Posterior vena cava (tissue), 2 donors: ENCODE measurements around the gene PBLD. TPM values are rescaled to one million over a fixed set of nuclear protein-coding genes. Genes with fewer than 3 reads are reported as not detected.

ENCODE experiments used
- DNase-seq: peaks from one replicate; pipeline ENCODE4 v3.0.0-alpha.2; 2020; ENCODE audit warnings: low spot score
- intact Hi-C, 2 donors: fragments of 100-400 bp; cut with DNase I; formaldehyde crosslinking; loops; one replicate each; pipeline versions ENCODE4 v1.14.1 to v1.14.2; 2022 to 2023
- long read RNA-seq, 2 donors: library from polyadenylated mRNA; unstranded; transcript quantifications; one replicate each; pipeline ENCODE4 v2.0.0, GENCODE V29; 2020 to 2021
- total RNA-seq, 2 donors: library from RNA; stranded (reverse); fragmentation: NEBNext Ultra II Directional; extraction: Animal tissue kit (Norgen Biotek cat#: 25700); gene quantifications; one replicate each; pipeline ENCODE4 v1.2.1, GENCODE V29; 2021
- donor health status: DM: yes; HTN: yes; CAD: no.
- donor health status: DM: yes; HTN: yes; CAD: no.

PBLD gene
- 10 to 100 TPM in 1 of 2 donors, 1 to 10 TPM in 1; 9.4 to 12.5 TPM for total RNA-seq
- long read RNA-seq, donor 1, partial matches to known transcripts, result 3 of 8 reads
- long read RNA-seq, donor 1, other reads (novel, unspliced or antisense), result 0 of 8 reads
- long read RNA-seq, donor 2, transcript PBLD-202 (10 exons, 2,165 nt), result major isoform, 6 of 12 reads
- long read RNA-seq, donor 2, partial matches to known transcripts, result 1 of 12 reads
- long read RNA-seq, donor 2, other reads (novel, unspliced or antisense), result 3 of 12 reads

DNA sequence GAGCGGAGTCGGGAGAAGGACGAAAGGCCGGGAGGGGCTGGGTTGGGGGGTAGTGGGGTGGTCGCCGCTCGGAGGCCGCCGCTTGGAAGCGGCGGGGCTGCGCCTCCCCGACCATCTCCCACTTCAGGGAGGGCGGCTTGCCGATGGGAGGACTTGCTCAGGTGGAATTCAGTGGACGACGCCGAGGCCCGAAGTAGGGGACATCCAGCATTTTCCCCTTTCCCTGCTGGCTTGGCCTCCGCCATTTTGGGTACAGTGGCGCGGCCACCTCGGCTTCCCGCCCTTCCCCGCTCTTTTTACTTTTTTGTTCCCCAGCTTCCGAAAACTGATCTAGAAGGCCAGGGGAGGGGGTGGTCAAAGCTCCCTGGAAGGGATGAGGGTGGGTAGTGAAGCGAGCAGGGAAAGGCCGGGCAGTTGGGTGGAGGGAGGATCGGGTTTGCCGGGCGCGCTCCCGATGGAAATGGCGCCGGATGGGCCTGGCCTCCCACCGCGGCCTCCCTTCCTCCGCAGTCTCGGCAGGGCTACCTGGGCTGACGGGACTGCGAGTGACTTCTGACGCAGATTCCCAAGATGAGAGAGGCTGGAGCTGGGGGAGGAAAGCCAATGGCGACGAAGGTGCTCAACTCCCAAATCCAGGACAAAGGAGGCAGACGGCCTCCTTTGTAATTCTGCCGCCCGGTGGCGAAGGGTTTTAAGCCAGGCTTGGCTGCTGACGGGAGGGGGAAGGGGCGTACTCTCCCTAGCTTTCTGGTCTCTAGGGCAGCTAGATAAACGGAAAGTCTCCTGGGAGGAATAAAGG, at the start of gene PBLD:
PBLD (minus strand) TSS at position 670 of the 799 bp plus-strand sequence. CDS start 26,084 bp downstream, outside the sequence.
- DNase-seq, result peak; percentile 86
- intact Hi-C loops, result no loop called here

DNA sequence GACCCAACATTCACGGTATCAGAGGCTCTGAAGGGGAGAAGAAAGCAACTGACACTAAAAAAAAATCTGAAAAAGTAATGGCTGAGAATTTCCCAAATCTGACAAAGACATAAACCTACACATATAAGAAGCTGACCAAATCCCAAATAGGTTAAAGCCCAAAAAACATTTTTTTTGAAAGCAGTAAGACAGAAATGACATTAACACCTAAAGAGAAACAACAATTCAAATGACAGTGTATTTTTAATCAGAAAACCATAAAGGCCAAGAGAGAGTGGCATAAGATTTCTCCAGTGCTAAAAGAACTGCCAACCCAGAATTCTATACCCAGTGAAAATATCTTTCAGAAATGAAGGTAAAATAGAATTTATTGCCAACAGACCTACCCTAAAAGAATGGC, 38.9 kb upstream of the PBLD start:
- intact Hi-C loops, result no loop called here
- DNase-seq, result no peak

DNA sequence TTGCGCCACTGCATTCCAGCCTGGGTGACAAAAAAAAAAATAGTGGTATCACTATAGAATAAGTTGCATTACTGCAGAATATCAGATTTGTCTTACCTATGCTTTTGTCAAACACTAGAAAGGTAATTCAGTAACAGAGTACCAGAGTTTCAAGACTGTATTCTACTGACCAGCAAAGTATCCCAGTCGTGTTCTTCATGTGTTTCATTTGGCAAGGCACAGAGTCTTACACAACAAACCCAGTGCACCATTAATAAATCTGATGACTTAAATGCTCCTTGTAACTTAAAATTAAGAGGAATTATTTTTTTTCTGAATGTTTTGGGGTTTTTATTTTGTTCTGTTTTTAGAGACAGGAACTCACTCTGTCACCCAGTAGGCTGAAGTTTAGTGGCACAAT, 34.4 kb upstream of the PBLD start:
- intact Hi-C loops, result no loop called here
- DNase-seq, result no peak

DNA sequence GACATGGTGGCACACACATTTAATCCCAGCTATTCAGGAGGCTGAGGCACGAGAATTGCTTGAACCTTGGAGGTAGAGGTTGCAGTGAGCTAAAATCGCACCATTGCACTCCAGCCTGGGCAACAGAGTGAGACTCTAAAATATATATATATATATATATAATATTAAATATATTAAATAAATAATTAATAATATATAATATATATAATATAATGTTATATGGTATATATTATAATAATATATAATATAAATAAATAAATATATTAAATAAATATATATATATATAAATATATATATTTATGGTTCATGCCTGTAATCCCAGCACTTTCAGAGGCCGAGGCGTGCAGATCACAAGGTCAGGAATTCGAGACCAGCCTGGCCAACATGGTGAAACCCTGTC, 33.9 kb upstream of the PBLD start:
- intact Hi-C loops, result no loop called here
- DNase-seq, result peak; percentile 47

DNA sequence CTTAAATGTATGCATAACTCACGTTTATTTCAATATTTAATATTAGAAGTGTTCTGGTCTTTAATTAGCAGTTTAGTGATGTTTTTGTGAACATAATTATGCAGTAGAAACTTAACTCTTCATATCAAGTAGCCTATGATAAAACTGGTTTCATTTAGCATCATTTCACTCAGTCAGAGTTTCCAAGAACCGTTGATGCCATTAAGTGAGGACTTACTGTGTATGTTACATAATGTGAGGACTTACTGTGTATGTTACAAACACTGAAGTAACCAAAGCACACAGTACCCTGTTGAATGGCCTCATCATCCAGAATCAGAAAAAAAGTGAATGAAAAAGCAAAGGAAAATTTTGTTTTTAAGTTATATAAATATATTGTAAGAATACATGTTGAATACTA, 32.9 kb upstream of the PBLD start:
- intact Hi-C loops, result no loop called here
- DNase-seq, result no peak

DNA sequence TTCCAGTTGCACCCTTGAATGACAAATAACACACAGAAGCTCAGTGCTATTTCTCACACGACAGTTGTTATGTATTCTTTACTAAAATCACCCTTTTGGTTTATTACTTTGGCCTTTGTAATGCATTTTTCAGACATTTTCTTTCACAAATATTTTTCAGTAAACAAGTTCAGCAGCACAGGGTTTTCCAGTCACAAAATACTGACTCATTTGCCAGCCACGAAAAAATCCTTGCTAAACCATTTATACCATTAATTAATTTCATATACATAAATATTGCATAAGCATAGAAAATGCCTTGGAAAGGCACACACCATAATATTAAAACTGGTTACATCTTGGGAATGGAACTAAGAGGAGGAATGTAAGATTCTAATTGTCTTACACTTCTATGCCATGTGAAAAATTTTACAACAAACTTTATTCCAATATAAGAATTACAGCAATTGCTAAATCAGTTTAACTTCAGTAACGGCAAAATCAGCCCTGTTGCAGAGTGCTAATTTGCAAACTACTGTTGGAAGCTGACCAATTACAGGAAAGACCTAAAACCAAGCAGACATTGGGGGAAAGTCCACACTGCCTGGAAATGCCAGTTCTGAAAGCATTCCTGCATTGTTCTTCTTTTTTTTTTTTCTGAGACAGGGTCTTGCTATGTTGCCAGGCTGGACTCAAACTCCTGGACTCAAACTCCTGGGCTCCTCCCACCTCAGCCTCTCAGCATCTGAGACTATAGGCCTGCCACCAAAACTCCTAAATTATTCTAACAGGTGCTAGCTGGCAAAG, 31.6 kb upstream of the PBLD start:
- intact Hi-C loops, result no loop called here

DNA sequence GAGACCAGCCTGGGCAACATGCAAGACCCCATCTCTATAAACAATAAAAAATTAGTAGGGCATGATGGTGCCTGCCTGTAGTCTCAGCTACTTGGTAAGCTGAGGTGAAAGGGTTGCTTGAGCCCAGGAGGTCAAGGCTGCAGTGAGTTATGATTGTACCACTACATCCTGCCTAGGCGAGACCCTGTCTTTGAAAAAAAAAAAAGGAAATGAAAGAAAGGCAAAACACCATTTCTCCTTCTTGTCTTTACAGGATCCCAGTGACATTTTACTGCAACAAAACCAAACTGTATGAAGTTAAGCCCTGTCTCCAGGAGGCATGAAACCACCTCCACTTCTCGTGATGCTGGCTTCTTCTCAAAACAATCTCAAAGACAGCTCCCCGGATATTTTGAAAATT, 29.9 kb upstream of the PBLD start:
- intact Hi-C loops, result no loop called here
- DNase-seq, result no peak

More for the DNA sequence above, 31.6 kb upstream of the PBLD start:
- DNase-seq, result no peak

DNA sequence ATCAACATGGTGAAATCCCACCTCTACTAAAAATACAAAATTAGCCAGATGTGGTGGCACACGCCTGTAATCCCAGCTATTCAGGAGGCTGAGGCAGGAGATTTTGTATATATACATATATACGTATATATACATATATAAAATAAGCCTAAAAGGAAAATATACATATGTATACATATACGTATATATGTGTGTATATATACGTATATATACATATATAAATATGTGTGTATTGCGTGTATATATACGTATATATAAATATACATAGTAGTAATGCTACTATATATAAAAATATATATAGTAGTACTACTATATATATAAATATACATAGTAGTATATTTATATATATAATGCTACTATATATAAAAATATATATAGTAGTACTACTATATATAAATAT, 26.5 kb upstream of the PBLD start:
- intact Hi-C loops, result no loop called here
- DNase-seq, result no peak

DNA sequence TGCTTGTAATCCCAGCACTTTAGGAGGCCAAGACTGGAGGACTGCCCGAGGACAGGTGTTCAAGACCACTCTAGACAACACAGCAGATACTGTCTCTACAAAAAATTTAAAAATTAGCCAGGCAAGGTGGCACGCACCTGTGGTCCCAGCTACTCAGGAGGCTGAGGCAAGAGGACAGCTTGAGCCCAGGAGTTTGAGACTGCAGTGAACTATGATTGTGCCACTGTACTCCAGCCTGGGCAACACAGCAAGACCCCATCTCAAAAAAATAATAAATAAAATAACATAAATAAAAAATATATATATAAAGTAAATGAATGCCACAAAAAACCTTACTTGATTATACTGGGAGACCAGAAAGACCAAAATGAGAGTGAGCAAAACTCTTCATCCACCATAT, 20.8 kb upstream of the PBLD start:
- no peak for DNase-seq
- intact Hi-C loops, result no loop called here

DNA sequence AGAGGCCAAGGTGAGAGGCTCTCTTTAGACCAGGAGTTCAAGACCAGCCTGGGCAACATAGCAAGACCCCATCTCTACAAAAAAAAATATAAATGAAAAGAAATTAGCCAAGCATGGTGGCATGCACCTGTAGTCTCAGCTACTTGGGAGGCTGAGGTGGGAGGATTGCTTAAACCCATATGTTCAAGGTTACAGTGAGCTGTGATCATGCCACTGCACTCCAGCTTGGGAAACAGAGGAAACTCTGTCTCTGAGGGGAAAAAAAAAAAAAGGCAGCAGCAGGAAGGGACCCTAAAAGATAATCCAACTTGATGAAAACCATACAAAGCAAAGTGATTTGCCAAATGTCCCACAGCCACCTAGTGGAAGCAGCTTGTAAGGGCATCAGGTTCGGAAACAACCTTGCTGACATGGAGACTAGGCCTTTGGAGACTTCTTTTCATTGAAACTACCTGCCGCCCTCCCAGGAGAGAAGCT, 15.6 kb upstream of the PBLD start:
- DNase-seq, result no peak
- intact Hi-C loops, result no loop called here

DNA sequence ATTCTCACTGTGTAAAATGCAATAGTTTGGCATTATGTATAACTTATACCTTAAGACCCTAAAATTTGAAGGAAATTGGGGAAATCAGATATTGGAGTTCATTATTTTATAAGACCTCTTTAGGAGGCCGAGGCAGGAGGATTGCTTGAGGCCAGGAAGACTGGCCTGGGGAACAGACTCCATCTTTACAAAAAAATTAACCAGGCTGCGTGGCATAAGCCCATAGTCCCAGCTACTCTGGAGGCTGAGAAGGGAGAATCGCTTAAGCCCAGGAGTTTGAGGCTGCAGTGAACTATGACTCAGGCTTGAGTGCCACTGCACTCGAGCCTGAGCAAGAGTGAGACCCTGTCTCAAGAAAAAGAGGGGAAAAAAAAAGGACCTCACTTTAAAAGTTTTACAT, 14.0 kb upstream of the PBLD start:
- no peak for DNase-seq
- intact Hi-C loops, result no loop called here

DNA sequence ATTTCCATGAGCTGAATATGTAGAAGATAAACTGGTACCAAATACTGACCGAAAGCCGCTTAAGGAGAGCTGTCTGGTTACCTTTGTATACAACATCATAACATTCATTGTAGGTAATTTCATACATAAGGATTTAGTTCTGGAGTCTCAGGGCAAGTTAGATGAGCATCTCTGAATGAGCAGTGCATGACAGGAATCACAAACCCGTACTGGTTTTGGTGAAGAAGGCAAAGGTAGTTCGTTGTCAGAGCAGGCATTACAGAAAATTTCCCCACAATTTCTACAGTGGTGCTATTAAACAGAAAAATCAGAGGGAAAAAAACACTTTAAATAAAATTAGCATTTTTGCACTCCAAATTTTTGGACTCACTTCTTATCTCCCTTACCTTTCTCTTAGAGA, 12.9 kb upstream of the PBLD start:
- DNase-seq, result no peak
- intact Hi-C loops, result no loop called here

DNA sequence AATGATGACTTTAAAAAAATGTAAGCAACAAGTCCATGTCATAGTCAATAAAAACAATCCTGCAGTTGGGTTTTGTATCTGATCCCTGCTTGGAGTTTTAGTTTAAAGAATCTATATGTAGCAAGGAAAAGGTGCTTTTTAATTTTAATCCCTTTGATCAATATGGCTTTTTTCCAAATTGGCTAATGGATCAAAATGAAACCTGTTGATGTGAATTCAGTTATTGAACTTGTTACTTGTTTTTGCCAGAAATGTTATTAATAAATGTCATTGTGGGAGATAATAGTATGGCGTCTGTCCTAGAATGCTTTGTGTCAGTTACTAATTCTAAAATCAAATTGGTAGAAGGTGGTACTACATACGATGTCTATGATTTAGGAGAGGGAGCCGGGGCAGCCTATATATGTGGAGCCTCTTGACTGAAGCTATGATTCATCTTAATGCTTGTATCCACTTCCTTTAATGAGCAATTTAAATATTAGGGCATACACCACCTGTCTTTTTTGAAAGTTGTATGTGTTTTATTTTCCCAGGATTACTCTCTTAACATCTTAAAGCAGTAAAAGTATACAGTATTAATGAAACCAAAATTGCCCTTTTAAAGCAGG, 10.3 kb upstream of the PBLD start:
- DNase-seq, result no peak
- intact Hi-C loops, result no loop called here

DNA sequence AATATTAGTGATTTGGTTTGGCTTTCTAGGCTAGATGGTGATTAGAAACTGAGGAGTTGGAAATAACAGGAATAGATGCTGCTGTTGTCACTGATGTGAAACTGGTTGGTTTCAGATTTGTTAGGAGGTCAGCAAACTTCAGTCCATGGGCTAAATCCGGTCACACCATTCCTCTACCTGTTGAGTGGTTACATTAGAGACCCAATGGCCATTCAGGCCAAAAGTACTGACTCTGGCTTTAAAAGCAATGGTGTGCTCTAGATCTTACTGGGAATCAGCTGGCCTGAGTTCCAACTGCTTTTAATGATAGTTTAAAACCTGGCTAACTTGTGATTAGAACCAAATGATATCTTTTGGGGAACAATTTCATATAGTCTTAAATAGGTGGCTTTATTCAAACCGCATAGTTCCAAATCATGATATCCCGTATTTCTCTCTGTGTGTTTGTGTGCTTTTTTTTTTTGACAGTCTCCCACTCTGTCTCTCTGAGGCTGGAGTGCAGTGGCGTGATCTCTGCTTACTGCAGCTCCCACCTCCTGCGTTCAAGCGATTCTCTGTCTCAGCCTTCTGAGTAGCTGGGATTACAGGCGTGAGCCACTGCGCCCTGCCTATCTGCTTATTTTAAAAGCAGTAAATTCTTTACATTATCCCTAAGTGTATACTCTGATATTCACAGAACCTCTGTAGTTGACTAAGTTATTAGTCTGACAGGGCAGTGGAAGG, 7.8 kb upstream of the PBLD start:
- intact Hi-C loops, result no loop called here
- DNase-seq, result no peak

DNA sequence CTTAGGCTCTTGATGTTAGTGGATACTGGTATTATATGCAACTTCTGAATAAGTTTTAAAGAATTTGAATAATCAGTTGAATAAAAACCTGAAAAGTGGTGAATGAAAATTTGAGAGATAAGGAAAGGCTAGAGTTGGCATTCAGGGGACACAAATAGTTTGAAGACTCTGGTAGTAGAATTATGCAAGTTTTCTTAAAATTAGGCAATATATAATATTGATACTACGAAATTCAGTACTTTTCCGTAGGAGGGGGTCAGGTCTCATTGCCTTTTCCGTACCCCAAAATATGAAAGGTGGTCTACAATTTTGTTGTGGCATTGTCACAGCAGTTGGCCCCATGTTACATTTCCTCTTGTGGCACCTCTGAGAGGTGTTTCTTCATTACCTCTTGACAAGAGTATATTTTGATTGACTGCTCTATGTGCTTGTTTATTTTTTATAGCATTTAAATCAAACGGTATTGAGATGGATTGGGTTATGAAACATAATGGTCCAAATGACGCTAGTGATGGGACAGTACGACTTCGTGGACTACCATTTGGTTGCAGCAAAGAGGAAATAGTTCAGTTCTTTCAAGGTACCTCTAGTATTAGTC, 4.1 kb upstream of the PBLD start:
- no peak for DNase-seq
- intact Hi-C loops, result no loop called here

DNA sequence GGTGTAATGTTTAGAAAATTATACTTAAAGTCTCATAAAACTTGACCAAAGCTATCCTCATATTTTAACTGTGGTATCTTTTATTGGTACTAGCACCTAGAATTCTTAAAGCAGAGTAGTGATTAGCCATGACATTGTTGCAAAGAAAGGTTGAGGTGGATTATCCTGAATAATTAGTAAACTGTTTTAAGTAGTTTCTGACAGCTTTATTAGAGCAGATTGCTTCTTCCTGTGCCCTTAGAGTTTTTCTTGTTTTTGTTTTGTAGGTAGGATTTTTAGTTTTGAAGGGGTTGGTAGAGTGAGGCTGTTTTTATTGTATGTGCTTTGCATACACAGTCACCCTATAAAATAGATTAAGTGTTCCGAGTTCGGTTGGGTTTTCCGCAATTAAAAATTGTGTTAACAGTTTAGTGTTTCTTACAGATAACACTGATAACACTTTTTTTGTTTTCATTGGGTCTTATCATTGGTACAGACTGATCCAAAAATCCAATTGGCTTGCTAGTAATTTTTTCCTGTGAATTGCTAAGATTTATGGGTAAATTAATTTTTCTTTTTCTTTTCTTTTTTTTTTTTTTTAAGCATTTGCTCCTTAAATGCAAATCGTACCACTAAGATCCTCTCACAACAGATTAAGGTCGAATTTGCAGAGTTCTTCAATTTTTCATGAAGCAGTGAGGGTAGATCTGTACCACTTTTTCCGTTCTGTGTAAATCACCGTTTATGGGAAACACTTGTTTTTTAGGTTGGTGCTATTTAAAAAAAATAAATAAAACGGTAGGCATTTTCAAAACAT, 2.1 kb upstream of the PBLD start:
- no peak for DNase-seq
- intact Hi-C loops, result no loop called here

DNA sequence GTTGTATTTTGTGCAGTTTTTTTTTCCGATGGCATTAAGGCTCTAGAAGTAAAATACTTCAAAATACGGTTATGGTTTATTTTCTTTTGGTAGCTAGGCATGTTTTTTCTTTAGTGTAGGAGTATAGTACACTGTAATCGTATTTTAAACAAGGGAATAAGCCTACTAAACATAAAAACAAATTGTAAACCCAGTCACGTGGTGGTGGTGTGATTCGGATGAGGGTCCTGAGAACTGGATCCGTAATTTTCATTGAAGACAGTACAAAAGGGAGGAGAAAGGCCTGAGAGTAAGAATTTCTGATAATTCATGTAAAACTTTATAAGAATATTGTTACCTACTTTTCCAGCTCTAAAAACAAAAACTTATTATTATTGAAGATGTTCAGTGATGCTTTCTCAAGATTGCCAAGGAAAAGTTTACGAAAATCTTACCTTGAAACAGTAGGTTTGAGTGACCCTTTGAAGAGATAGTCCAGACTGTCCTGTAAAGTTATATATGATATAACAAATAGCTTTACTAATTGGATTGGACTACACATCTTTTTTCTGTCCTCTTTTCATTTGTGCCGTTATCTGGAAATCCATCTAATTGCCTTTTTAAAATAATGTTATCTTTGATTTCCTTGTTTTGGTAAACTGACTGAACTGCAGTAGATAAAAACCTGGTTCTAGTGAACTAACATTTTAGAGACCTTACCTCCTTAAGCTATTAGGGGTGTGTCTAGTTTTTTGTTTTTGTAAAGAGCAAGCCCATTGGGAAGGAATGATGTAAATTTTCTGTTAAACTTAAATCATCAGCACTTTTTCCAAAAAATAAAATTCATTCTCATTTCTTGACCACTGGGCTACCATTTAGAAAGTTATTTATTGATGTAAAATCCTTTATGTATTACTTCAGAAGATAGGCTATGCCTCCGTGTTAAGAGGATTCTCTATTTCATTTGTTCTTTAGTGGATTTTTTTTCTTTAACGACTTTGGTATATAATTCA, 1.0 kb upstream of the PBLD start:
- DNase-seq, result no peak
- intact Hi-C loops, result no loop called here
